Breast epithelium (tissue), 3 donors: Measurements from ENCODE around the gene RTN4.

Experiments
- CTCF ChIP-seq, 3 donors: fragments of 450-650 bp; IDR thresholded peaks; one replicate each; pipeline ENCODE4 v1.5.1; 2016 to 2017; ENCODE audit warnings: antibody characterized with exemption in 3 of 3, mild to moderate bottlenecking in 3 of 3, moderate library complexity in 3 of 3
- POLR2A ChIP-seq: fragments of 450-650 bp; IDR thresholded peaks from one replicate; pipeline ENCODE4 v1.6.1; 2016; ENCODE audit warnings: antibody characterized with exemption, mild to moderate bottlenecking, moderate library complexity
- POLR2AphosphoS5 ChIP-seq, 3 donors: sonication (generic); formaldehyde crosslinking; IDR thresholded peaks; one replicate each; pipeline ENCODE4 v1.6.1; 2017; ENCODE audit warnings: antibody characterized with exemption in 3 of 3

GRCh38 chr2:54984476-54984875, 65.8 kb downstream of the RTN4 start:
- TF ChIP-seq POLR2AphosphoS5 (IDR thresholded peaks at IDR 0.05) = no peak
- TF ChIP-seq CTCF (IDR thresholded peaks at IDR 0.05) = no peak
- TF ChIP-seq POLR2A = no peak
